ENCODE data around the gene NRTN.
A peak's percentile ranks its signal among the peaks of the same experiment; 100 is the strongest.
"Not testable (repeated sequence)": the region's sequence is repeated elsewhere in the genome, so short reads cannot be mapped to it uniquely, and the experiment has no call there.

NRTN gene

GRCh38 chr19:5804516-5805461 lies at the start of gene NRTN:
Gene NRTN (plus strand): TSS chr19:5805067. CDS start chr19:5824166, 19,099 bp downstream.
- DNase-seq, result peak in 1 of 2 experiments; percentile 13

- no peak for DNase-seq
These were observed 42.2 kb upstream of the NRTN start for GRCh38 chr19:5762608-5763217.

- DNase-seq, result no peak
These were observed 39.6 kb upstream of the NRTN start for GRCh38 chr19:5765220-5765619.

GRCh38 chr19:5767949-5768348 lies 36.9 kb upstream of the NRTN start:
- no peak for DNase-seq

- DNase-seq, result no peak
These were observed 32.5 kb upstream of the NRTN start for GRCh38 chr19:5772416-5772815.

GRCh38 chr19:5773276-5773675 lies 31.6 kb upstream of the NRTN start:
- no peak for DNase-seq

- DNase-seq, result no peak
These were observed 29.9 kb upstream of the NRTN start for GRCh38 chr19:5774921-5775320.

GRCh38 chr19:5775668-5776309 lies 29.1 kb upstream of the NRTN start:
- no peak for DNase-seq

- DNase-seq, result no peak
These were observed 26.5 kb upstream of the NRTN start for GRCh38 chr19:5778402-5778801.

- DNase-seq, result not testable (repeated sequence)
These were observed 24.0 kb upstream of the NRTN start for GRCh38 chr19:5780916-5781315.

- DNase-seq, result no peak
These were observed 22.5 kb upstream of the NRTN start for GRCh38 chr19:5782322-5782721.

- DNase-seq, result no peak
These were observed 21.6 kb upstream of the NRTN start for GRCh38 chr19:5782945-5783919.

- no peak for DNase-seq
These were observed 20.2 kb upstream of the NRTN start, which contains the start of gene PRR22 for GRCh38 chr19:5784581-5785147. Gene PRR22 (minus strand): TSS chr19:5784746. CDS start chr19:5784660, 86 bp downstream.

- no peak for DNase-seq
These were observed 19.4 kb upstream of the NRTN start for GRCh38 chr19:5785423-5785822.

GRCh38 chr19:5786593-5787408 lies 18.1 kb upstream of the NRTN start:
- DNase-seq, result no peak

- no peak for DNase-seq
These were observed 17.3 kb upstream of the NRTN start for GRCh38 chr19:5787409-5788182.

- DNase-seq, result no peak
These were observed 16.4 kb upstream of the NRTN start for GRCh38 chr19:5788422-5788821.

GRCh38 chr19:5789351-5789761 lies 15.5 kb upstream of the NRTN start:
- DNase-seq, result no peak

GRCh38 chr19:5789886-5790558 lies 14.8 kb upstream of the NRTN start:
- DNase-seq, result no peak

All from SW 1271 (cell line).